Mesenchymal stem cell (in vitro differentiated cells and primary cell): ENCODE measurements around the gene SRF.

Experiments
- DNase-seq: peaks from one replicate; pipeline ENCODE4 v3.0.0-alpha.2; 2013
- H2AFZ ChIP-seq: one replicate; pipeline ENCODE4 v1.6.1; 2013; ENCODE audit warnings: low read depth, mild to moderate bottlenecking, control low read depth, inconsistent platforms, low read length, moderate library complexity
- H2AK5ac ChIP-seq: 2 replicates; pipeline ENCODE4 v1.6.1; 2013; ENCODE audit warnings: low read length, moderate library complexity, mild to moderate bottlenecking, inconsistent platforms; ENCODE audit not compliant: severe bottlenecking
- H2BK120ac ChIP-seq: one replicate; pipeline ENCODE4 v1.6.1; 2013; ENCODE audit warnings: low read depth, mild to moderate bottlenecking, inconsistent platforms, low read length, moderate library complexity
- H2BK12ac ChIP-seq, 2 experiments: one replicate each; pipeline ENCODE4 v1.6.1; 2013; ENCODE audit warnings: inconsistent platforms in 2 of 2, low read length in 2 of 2, mild to moderate bottlenecking in 2 of 2, moderate library complexity in 2 of 2, control low read depth in 1 of 2
- H2BK15ac ChIP-seq: one replicate; pipeline ENCODE4 v1.6.1; 2013; ENCODE audit warnings: mild to moderate bottlenecking, low read depth, inconsistent platforms; ENCODE audit not compliant: poor library complexity, severe bottlenecking
- H2BK5ac ChIP-seq: 2 replicates; pipeline ENCODE4 v1.6.1; 2013; ENCODE audit warnings: low read depth, mild to moderate bottlenecking, low read length, control low read depth, inconsistent platforms; ENCODE audit not compliant: poor library complexity, severe bottlenecking
- H3K14ac ChIP-seq, 2 experiments: one replicate each; pipeline ENCODE4 v1.6.1; 2013; ENCODE audit warnings: inconsistent platforms in 2 of 2, low read length in 2 of 2, control low read depth in 1 of 2, mild to moderate bottlenecking in 1 of 2, moderate library complexity in 1 of 2
- H3K18ac ChIP-seq, 2 experiments: one replicate each; pipeline ENCODE4 v1.6.1; 2013; ENCODE audit warnings: inconsistent platforms in 2 of 2, low read length in 2 of 2, control low read depth in 1 of 2, low read depth in 1 of 2, mild to moderate bottlenecking in 1 of 2
- H3K23ac ChIP-seq, 2 experiments: one replicate each; pipeline ENCODE4 v1.6.1; 2013; ENCODE audit warnings: inconsistent platforms in 2 of 2, low read length in 2 of 2, mild to moderate bottlenecking in 2 of 2, moderate library complexity in 2 of 2, control low read depth in 1 of 2
- H3K27ac ChIP-seq: 2 replicates; pipeline ENCODE4 v1.5.1; 2013; ENCODE audit warnings: mild to moderate bottlenecking, moderate library complexity, low read length, control low read depth, inconsistent platforms; ENCODE audit not compliant: poor library complexity, severe bottlenecking
- H3K27me3 ChIP-seq, 2 experiments: 2 replicates each; pipeline versions ENCODE4 v1.6.1 to v1.7.0; 2013; ENCODE audit warnings: low read length in 2 of 2, mild to moderate bottlenecking in 2 of 2, moderate library complexity in 2 of 2, control low read depth in 1 of 2, inconsistent platforms in 1 of 2; ENCODE audit not compliant: control insufficient read depth in 1 of 2, insufficient read depth in 1 of 2
- H3K36me3 ChIP-seq, 2 experiments: 2 replicates each; pipeline versions ENCODE4 v1.6.1 to v1.7.0; 2013; ENCODE audit warnings: low read length in 2 of 2, control low read depth in 1 of 2, inconsistent platforms in 1 of 2, low read depth in 1 of 2, mild to moderate bottlenecking in 1 of 2; ENCODE audit not compliant: insufficient read depth in 2 of 2, control insufficient read depth in 1 of 2
- H3K4ac ChIP-seq, 2 experiments: one replicate each; pipeline ENCODE4 v1.6.1; 2013; ENCODE audit warnings: inconsistent platforms in 2 of 2, low read length in 2 of 2, mild to moderate bottlenecking in 2 of 2, moderate library complexity in 2 of 2, control low read depth in 1 of 2, low read depth in 1 of 2
- H3K4me1 ChIP-seq: 2 replicates; pipeline ENCODE4 v1.6.1; 2013; ENCODE audit warnings: low read depth, low read length, control low read depth; ENCODE audit not compliant: control insufficient read depth, insufficient read depth
- H3K4me2 ChIP-seq: 2 replicates; pipeline ENCODE4 v1.6.1; 2013; ENCODE audit warnings: low read length, mild to moderate bottlenecking, inconsistent platforms; ENCODE audit not compliant: poor library complexity, severe bottlenecking
- H3K4me3 ChIP-seq, 2 experiments: 2 replicates each; pipeline versions ENCODE4 v1.5.1 to v1.7.0; 2013; ENCODE audit warnings: low read length in 2 of 2, mild to moderate bottlenecking in 2 of 2, control low read depth in 1 of 2, low read depth in 1 of 2; ENCODE audit not compliant: insufficient read depth in 1 of 2
- H3K79me1 ChIP-seq: replicated peaks from 2 replicates; pipeline ENCODE4 v1.6.1; 2013; ENCODE audit warnings: mild to moderate bottlenecking, control low read depth, low read length, inconsistent platforms; ENCODE audit not compliant: poor library complexity, severe bottlenecking
- H3K9ac ChIP-seq: 2 replicates; pipeline ENCODE4 v1.7.0; 2013; ENCODE audit warnings: mild to moderate bottlenecking, low read length, moderate library complexity
- H3K9me3 ChIP-seq: 2 replicates; pipeline ENCODE4 v1.7.0; 2013; ENCODE audit warnings: mild to moderate bottlenecking, low read length; ENCODE audit not compliant: control insufficient read depth
- H4K8ac ChIP-seq: one replicate; pipeline ENCODE4 v1.6.1; 2013; ENCODE audit warnings: inconsistent platforms, mild to moderate bottlenecking, low read length, moderate library complexity
- H4K91ac ChIP-seq: one replicate; pipeline ENCODE4 v1.6.1; 2013; ENCODE audit warnings: mild to moderate bottlenecking, low read length, inconsistent platforms
- WGBS: methylation state at CpG from one replicate; pipeline ENCODE4 v1.1.7; 2013; ENCODE audit warnings: mixed read lengths; 5-methylcytosine and 5-hydroxymethylcytosine counted together

SRF gene

DNA sequence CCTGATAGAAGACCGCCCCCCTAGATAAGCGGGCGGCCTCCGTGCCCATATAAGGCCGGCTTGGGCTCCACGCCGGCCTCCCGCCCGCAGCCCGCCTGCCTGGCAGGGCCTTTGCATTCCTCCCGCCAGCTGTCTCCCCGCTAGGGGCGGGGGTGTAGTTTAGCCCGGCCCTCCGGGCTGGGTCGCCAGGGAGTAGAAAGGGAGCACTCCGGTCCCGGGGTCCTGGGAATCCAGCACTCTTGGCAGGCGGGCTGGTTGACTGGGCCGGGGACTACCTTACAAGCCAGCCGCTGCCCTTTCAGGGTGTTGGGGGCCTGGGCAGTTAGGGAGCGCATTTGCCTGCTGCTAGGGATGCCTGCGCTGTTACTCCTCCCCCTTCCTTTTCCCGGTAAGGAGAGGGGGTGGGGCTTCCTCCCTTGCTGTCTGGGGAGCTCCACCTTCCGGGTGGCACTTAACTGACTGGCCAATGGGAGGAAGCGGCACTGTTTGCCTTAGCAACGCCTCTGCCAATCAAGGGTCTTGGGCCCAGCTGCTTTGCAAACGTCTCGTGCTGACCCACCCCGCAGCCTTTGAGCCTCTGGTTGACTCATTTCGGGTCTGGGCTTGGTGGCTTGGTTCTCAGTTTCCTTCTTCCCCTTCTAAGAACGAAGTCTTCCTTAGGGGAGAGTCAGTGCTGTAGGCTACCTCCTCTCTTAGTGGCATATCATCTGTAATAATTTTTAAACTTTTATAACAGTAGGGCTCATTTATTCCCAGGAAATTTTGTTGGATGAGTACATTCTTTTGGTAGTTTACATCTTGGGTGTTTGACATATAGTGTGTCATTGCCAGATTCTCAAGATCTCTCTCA lies 3.4 kb downstream of the SRF start:
- DNase-seq = peak; percentile 100
- H3K23ac ChIP-seq = no peak overlapping the region
- peak overlapping the region; percentile 90 for H2BK15ac ChIP-seq
- H4K8ac ChIP-seq = peak overlapping the region; percentile 87
- peak overlapping the region; percentile 94 for H3K9ac ChIP-seq
- H3K27me3 ChIP-seq = no peaks in the 10 kb centered on the region
- peak overlapping the region; percentile 98 for H3K27ac ChIP-seq
- no peaks in the 10 kb centered on the region for H3K9me3 ChIP-seq
- peak overlapping the region; percentile 57 to 90 for H3K4me3 ChIP-seq
- H2AK5ac ChIP-seq = no peak overlapping the region
- H3K4me1 ChIP-seq = peaks cover 29% of the 10 kb centered on the region
- no peak overlapping the region for H2AFZ ChIP-seq
- H3K4me2 ChIP-seq = peak overlapping the region; percentile 66
- peak overlapping the region in 1 of 2 experiments; percentile 45 for H2BK12ac ChIP-seq
- peaks cover 22% of the 10 kb centered on the region for H3K79me1 ChIP-seq
- peak overlapping the region; percentile 98 for H4K91ac ChIP-seq
- peaks cover 36 to 39% of the 10 kb centered on the region in 2 experiments for H3K36me3 ChIP-seq
- H3K18ac ChIP-seq = peak overlapping the region; percentile 90 to 92
- peak overlapping the region; percentile 83 for H2BK5ac ChIP-seq
- no peak overlapping the region for H3K14ac ChIP-seq
- H2BK120ac ChIP-seq = peak overlapping the region; percentile 93
- 2% methylated on average over 31 of the region's 32 CpGs for WGBS
- no peak overlapping the region for H3K4ac ChIP-seq

DNA sequence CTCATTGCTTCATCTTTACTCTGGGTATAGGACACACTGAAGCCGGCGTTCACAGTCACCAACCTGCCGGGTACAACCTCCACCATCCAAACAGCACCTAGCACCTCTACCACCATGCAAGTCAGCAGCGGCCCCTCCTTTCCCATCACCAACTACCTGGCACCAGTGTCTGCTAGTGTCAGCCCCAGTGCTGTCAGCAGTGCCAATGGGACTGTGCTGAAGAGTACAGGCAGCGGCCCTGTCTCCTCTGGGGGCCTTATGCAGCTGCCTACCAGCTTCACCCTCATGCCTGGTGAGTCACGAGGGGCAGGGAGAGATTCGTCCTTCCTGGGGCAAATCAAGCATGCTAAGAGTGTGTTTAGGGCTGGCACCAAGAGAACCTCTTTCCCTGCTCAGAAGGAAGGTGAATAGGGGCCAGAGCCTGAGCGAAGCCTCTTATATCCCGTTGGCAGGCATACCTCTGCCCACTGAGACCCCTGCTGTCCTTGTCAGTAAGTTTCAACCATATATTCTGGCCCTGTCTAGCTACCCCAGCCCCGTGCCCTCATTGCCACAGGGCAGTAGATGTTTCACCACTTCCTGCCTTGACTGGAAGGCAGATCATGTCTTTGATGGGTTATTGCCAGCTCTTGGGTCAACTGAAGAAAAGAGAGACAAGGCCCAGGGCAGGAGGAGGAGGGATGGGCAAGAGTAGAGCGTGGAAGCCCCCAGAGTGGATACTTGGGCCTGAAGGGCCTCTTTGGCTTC lies 4.8 kb downstream of the SRF start:
- no peak for DNase-seq
- Histone ChIP-seq H3K79me1 (peaks cover 26% of the 10 kb centered on the region), H3K27me3 (no peaks in the 10 kb centered on the region), H4K91ac (peak overlapping the region; percentile 63), H2BK120ac (no peak overlapping the region), H2BK5ac (no peak overlapping the region), H3K23ac (no peak overlapping the region), H3K14ac (no peak overlapping the region), H3K4me1 (peaks cover 25% of the 10 kb centered on the region), H3K27ac (no peak overlapping the region), H3K4me2 (no peak overlapping the region), H2AFZ (no peak overlapping the region), H2BK15ac (no peak overlapping the region), H3K4me3 (no peak overlapping the region), H2AK5ac (no peak overlapping the region), H3K9ac (peak overlapping the region; percentile 94), H4K8ac (no peak overlapping the region), H3K36me3 (peaks cover 40 to 48% of the 10 kb centered on the region in 2 experiments), H3K18ac (no peak overlapping the region), H3K9me3 (no peaks in the 10 kb centered on the region), H3K4ac (no peak overlapping the region), H2BK12ac (peak overlapping the region in 1 of 2 experiments; percentile 25)
- WGBS = 97% methylated on average over 11 of the region's 11 CpGs

DNA sequence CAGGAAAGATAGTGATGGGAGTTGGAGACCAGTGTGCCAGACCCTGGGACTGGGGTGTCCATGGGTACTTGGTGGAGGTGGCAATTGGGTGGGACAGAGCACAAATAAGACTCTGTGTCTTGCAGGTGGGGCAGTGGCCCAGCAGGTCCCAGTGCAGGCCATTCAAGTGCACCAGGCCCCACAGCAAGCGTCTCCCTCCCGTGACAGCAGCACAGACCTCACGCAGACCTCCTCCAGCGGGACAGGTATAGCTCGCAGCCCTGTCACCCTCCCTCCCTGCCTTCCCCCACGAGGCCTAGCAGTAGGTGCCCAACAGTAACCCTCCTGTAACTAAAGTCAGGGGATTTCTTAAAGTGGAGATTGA lies 5.3 kb downstream of the SRF start:
- Histone ChIP-seq H2BK5ac (no peak overlapping the region), H3K36me3 (peaks cover 40 to 52% of the 10 kb centered on the region in 2 experiments), H3K27ac (no peak overlapping the region), H2AFZ (no peak overlapping the region), H3K4me1 (peaks cover 25% of the 10 kb centered on the region), H4K8ac (no peak overlapping the region), H3K23ac (no peak overlapping the region), H2BK120ac (no peak overlapping the region), H3K18ac (no peak overlapping the region), H2AK5ac (no peak overlapping the region), H3K14ac (no peak overlapping the region), H3K9me3 (no peaks in the 10 kb centered on the region), H3K9ac (peak overlapping the region; percentile 94), H3K4ac (no peak overlapping the region), H3K4me2 (no peak overlapping the region), H3K79me1 (peaks cover 26% of the 10 kb centered on the region), H2BK12ac (peak overlapping the region in 1 of 2 experiments; percentile 25), H3K4me3 (no peak overlapping the region), H3K27me3 (no peaks in the 10 kb centered on the region), H2BK15ac (no peak overlapping the region), H4K91ac (no peak overlapping the region)
- 100% methylated on average over 4 of the region's 6 CpGs for WGBS
- no peak for DNase-seq

DNA sequence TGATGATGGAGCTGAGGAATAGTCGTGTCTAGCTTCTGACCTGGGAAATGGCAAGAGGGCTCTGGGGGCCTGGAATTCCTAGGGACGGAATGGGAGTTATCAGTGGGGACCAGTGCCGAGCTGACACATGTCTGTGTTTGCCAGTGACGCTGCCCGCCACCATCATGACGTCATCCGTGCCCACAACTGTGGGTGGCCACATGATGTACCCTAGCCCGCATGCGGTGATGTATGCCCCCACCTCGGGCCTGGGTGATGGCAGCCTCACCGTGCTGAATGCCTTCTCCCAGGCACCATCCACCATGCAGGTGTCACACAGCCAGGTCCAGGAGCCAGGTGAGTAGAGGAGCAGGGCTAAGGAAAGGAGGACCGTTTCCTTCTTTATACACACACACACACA lies 7.1 kb downstream of the SRF start:
- no peak for DNase-seq
- Histone ChIP-seq H3K4me1 (peaks cover 24% of the 10 kb centered on the region), H3K14ac (no peak overlapping the region), H3K36me3 (peaks cover 40 to 52% of the 10 kb centered on the region in 2 experiments), H4K91ac (no peak overlapping the region), H3K23ac (no peak overlapping the region), H3K4me3 (no peak overlapping the region), H2BK12ac (no peak overlapping the region), H4K8ac (peak overlapping the region; percentile 13), H2AK5ac (no peak overlapping the region), H3K27ac (no peak overlapping the region), H2BK15ac (no peak overlapping the region), H3K9me3 (no peaks in the 10 kb centered on the region), H3K4me2 (no peak overlapping the region), H3K18ac (no peak overlapping the region), H3K9ac (no peak overlapping the region), H2BK120ac (no peak overlapping the region), H2BK5ac (no peak overlapping the region), H3K79me1 (peaks cover 31% of the 10 kb centered on the region), H3K27me3 (no peaks in the 10 kb centered on the region), H2AFZ (no peak overlapping the region), H3K4ac (no peak overlapping the region)
- WGBS = 93% methylated on average over 10 of the region's 12 CpGs
